Astrocyte of the cerebellum (primary cell): ENCODE measurements around the gene GFRA1.

Source experiments
- DNase-seq: peaks from one replicate; pipeline ENCODE4 v3.0.0-alpha.2; 2011; ENCODE audit warnings: low read depth
- H3K4me3 ChIP-seq: 2 replicates; pipeline ENCODE4 v1.5.1; 2011; ENCODE audit warnings: mild to moderate bottlenecking, low read depth, low read length, moderate library complexity
- CTCF ChIP-seq: IDR thresholded peaks from 2 replicates; pipeline ENCODE4 v1.5.1; 2012; ENCODE audit warnings: low read length, low read depth, moderate library complexity, mild to moderate bottlenecking; ENCODE audit errors: missing control alignments
- in situ Hi-C: cut with HindIII; loops from 2 replicates; pipeline ENCODE4 v1.10.0; 2017; ENCODE audit warnings: low sequenced_read_pairs

The GFRA1 gene

GRCh38 chr10:116007256-116007891 is 265.6 kb downstream of the GFRA1 start:
- DNase-seq: no peak
- in situ Hi-C loops: no loop called here
- H3K4me3 ChIP-seq: no peak overlapping the region
- no peak for TF ChIP-seq CTCF
